H9 (cell line): ENCODE measurements around the gene DEFB110. TPM values are rescaled to one million over a fixed set of nuclear protein-coding genes. Genes with fewer than 3 reads are reported as not detected.

Source experiments
- DNase-seq: peaks from one replicate; pipeline ENCODE4 v3.0.0-alpha.2; 2017
- H2AFZ ChIP-seq: one replicate; pipeline ENCODE4 v1.6.1; 2013; ENCODE audit warnings: mild to moderate bottlenecking, low read length, control low read depth, moderate library complexity
- H2AK5ac ChIP-seq: 2 replicates; pipeline ENCODE4 v1.6.1; 2013; ENCODE audit warnings: low read length, control low read depth, mixed read lengths; ENCODE audit not compliant: insufficient read length
- H2BK120ac ChIP-seq: one replicate; pipeline ENCODE4 v1.6.1; 2013; ENCODE audit warnings: low read depth, mild to moderate bottlenecking, low read length, control low read depth, inconsistent platforms; ENCODE audit not compliant: poor library complexity, severe bottlenecking
- H2BK12ac ChIP-seq: 2 replicates; pipeline ENCODE4 v1.6.1; 2013; ENCODE audit warnings: low read length, control low read depth, mixed read lengths, low read depth; ENCODE audit not compliant: insufficient read length
- H2BK15ac ChIP-seq: 2 replicates; pipeline ENCODE4 v1.6.1; 2013; ENCODE audit warnings: low read depth, low read length, control low read depth
- H2BK20ac ChIP-seq: one replicate; pipeline ENCODE4 v1.6.1; 2013; ENCODE audit warnings: low read depth, mild to moderate bottlenecking, low read length, control low read depth, inconsistent platforms; ENCODE audit not compliant: poor library complexity, severe bottlenecking
- H2BK5ac ChIP-seq: 2 replicates; pipeline ENCODE4 v1.6.1; 2013; ENCODE audit warnings: low read length, control low read depth, mixed read lengths; ENCODE audit not compliant: insufficient read length
- H3K14ac ChIP-seq: 2 replicates; pipeline ENCODE4 v1.6.1; 2013; ENCODE audit warnings: low read length, control low read depth; ENCODE audit not compliant: insufficient read depth
- H3K18ac ChIP-seq: 2 replicates; pipeline ENCODE4 v1.6.1; 2013; ENCODE audit warnings: low read depth, mild to moderate bottlenecking, mixed read lengths, low read length, control low read depth; ENCODE audit not compliant: insufficient read length
- H3K23ac ChIP-seq: 2 replicates; pipeline ENCODE4 v1.6.1; 2013; ENCODE audit warnings: low read length, control low read depth, mixed read lengths, low read depth; ENCODE audit not compliant: insufficient read length
- H3K23me2 ChIP-seq: 2 replicates; pipeline ENCODE4 v1.6.1; 2013; ENCODE audit warnings: low read depth, mild to moderate bottlenecking, mixed read lengths, low read length, control low read depth; ENCODE audit not compliant: insufficient read length, poor library complexity, severe bottlenecking
- H3K27ac ChIP-seq: 2 replicates; pipeline ENCODE4 v1.5.1; 2013; ENCODE audit warnings: low read length, control low read depth, mixed read lengths, low read depth; ENCODE audit not compliant: insufficient read length
- H3K27me3 ChIP-seq: 2 replicates; pipeline ENCODE4 v1.6.1; 2013; ENCODE audit warnings: low read length, control low read depth, inconsistent platforms; ENCODE audit not compliant: insufficient read depth
- H3K4ac ChIP-seq: 2 replicates; pipeline ENCODE4 v1.6.1; 2013; ENCODE audit warnings: low read depth, mild to moderate bottlenecking, control low read depth, inconsistent platforms, low read length, moderate library complexity
- H3K4me1 ChIP-seq: 2 replicates; pipeline ENCODE4 v1.6.1; 2013; ENCODE audit warnings: low read length, control low read depth, inconsistent platforms; ENCODE audit not compliant: insufficient read depth
- H3K4me2 ChIP-seq: 2 replicates; pipeline ENCODE4 v1.6.1; 2013; ENCODE audit warnings: low read length, control low read depth, mixed read lengths; ENCODE audit not compliant: insufficient read length, insufficient read depth
- H3K56ac ChIP-seq: 2 replicates; pipeline ENCODE4 v1.6.1; 2013; ENCODE audit warnings: low read depth, mild to moderate bottlenecking, mixed read lengths, low read length, control low read depth; ENCODE audit not compliant: insufficient read length
- H3K79me1 ChIP-seq: 2 replicates; pipeline ENCODE4 v1.6.1; 2013; ENCODE audit warnings: low read depth, mild to moderate bottlenecking, moderate library complexity, low read length, control low read depth, inconsistent platforms; ENCODE audit not compliant: insufficient read depth, poor library complexity, severe bottlenecking
- H3K79me2 ChIP-seq: 2 replicates; pipeline ENCODE4 v1.6.1; 2013; ENCODE audit warnings: low read length, control low read depth, inconsistent platforms; ENCODE audit not compliant: insufficient read depth
- H3K9ac ChIP-seq: 2 replicates; pipeline ENCODE4 v1.6.1; 2013; ENCODE audit warnings: low read length, control low read depth, mixed read lengths; ENCODE audit not compliant: insufficient read length; ENCODE audit errors: extremely low read depth
- H3K9me3 ChIP-seq: one replicate; pipeline ENCODE4 v1.6.1; 2013; ENCODE audit warnings: low read depth, low read length, inconsistent platforms; ENCODE audit not compliant: control insufficient read depth
- H3T11ph ChIP-seq: one replicate; pipeline ENCODE4 v1.6.1; 2013; ENCODE audit warnings: mild to moderate bottlenecking, low read length, control low read depth, inconsistent platforms
- H4K20me1 ChIP-seq: one replicate; pipeline ENCODE4 v1.6.1; 2013; ENCODE audit not compliant: control insufficient read depth, insufficient read length, insufficient read depth
- H4K5ac ChIP-seq: 2 replicates; pipeline ENCODE4 v1.6.1; 2013; ENCODE audit warnings: low read depth, mild to moderate bottlenecking, mixed read lengths, low read length, control low read depth; ENCODE audit not compliant: insufficient read length
- H4K8ac ChIP-seq: replicated peaks from 2 replicates; pipeline ENCODE4 v1.6.1; 2013; ENCODE audit warnings: low read length, control low read depth, mixed read lengths, low read depth; ENCODE audit not compliant: insufficient read length
- H4K91ac ChIP-seq: 2 replicates; pipeline ENCODE4 v1.6.1; 2013; ENCODE audit warnings: low read depth, mild to moderate bottlenecking, moderate library complexity, mixed read lengths, low read length, control low read depth; ENCODE audit not compliant: insufficient read length
- H3K27ac Mint-ChIP-seq, 3 experiments: 2 replicates in 2 of 3; 3 replicates in 1 of 3; pipeline ENCODE4 v1.8.0; 2020 to 2021; ENCODE audit warnings: mixed read lengths in 3 of 3, mild to moderate bottlenecking in 1 of 3, moderate library complexity in 1 of 3
- H3K27me3 Mint-ChIP-seq: 2 replicates; pipeline ENCODE4 v1.8.0; 2021; ENCODE audit warnings: low read depth, mild to moderate bottlenecking, moderate library complexity, mixed read lengths
- H3K36me3 Mint-ChIP-seq, 3 experiments: 2 replicates in 2 of 3; 3 replicates in 1 of 3; pipeline ENCODE4 v1.8.0; 2020 to 2021; ENCODE audit warnings: low read depth in 3 of 3, mixed read lengths in 3 of 3; ENCODE audit not compliant: insufficient read depth in 1 of 3
- H3K4me1 Mint-ChIP-seq, 2 experiments: 2 replicates each; pipeline ENCODE4 v1.8.0; 2020; ENCODE audit warnings: mixed read lengths in 2 of 2
- H3K4me3 Mint-ChIP-seq, 2 experiments: 2 replicates in 1 of 2; 3 replicates in 1 of 2; pipeline ENCODE4 v1.8.0; 2020 to 2021; ENCODE audit warnings: mild to moderate bottlenecking in 2 of 2, mixed read lengths in 2 of 2, moderate library complexity in 1 of 2
- H3K9me3 Mint-ChIP-seq, 2 experiments: 2 replicates in 1 of 2; 3 replicates in 1 of 2; pipeline ENCODE4 v1.8.0; 2020; ENCODE audit warnings: mild to moderate bottlenecking in 2 of 2, mixed read lengths in 2 of 2, moderate library complexity in 1 of 2
- WGBS: extraction: QIAGEN DNeasy Blood & Tissue Kit; methylation state at CpG from one replicate; pipeline ENCODE4 v1.1.7; 2013; ENCODE audit warnings: missing lambda C conversion rate, low lambda C conversion rate, mixed read lengths; ENCODE audit not compliant: insufficient read length; ENCODE audit errors: extremely low coverage; 5-methylcytosine and 5-hydroxymethylcytosine counted together
- total RNA-seq: library from RNA; stranded (reverse); gene quantifications from 2 replicates; pipeline ENCODE4 v1.2.1, GENCODE V29; 2021
- TF ChIP-seq, protein P1 (sequence below): fragments of 200-600 bp; sonication (generic); conservative IDR thresholded peaks from 3 replicates; pipeline ENCODE4 v1.8.0; 2021; ENCODE audit warnings: antibody characterized with exemption, mild to moderate bottlenecking

DEFB110 gene
- total RNA-seq, 1 experiment from 2014 or later, result not detected

- no peak for DNase-seq
- Histone ChIP-seq H3K9me3 (no peaks in the 10 kb centered on the region), H3K27ac (no peak overlapping the region), H3K4ac (no peak overlapping the region), H3K79me2 (no peaks in the 10 kb centered on the region), H4K91ac (no peak overlapping the region), H3T11ph (no peak overlapping the region), H3K18ac (no peak overlapping the region), H2BK12ac (no peak overlapping the region), H3K79me1 (no peaks in the 10 kb centered on the region), H3K23ac (no peak overlapping the region), H2BK5ac (no peak overlapping the region), H4K5ac (no peak overlapping the region), H3K4me1 (no peaks in the 10 kb centered on the region), H2AK5ac (no peak overlapping the region), H2BK15ac (no peak overlapping the region), H2BK20ac (no peak overlapping the region), H3K27me3 (no peaks in the 10 kb centered on the region), H3K23me2 (no peaks in the 10 kb centered on the region), H2BK120ac (no peak overlapping the region), H2AFZ (no peak overlapping the region), H3K56ac (no peak overlapping the region), H3K4me2 (no peak overlapping the region), H3K9ac (no peak overlapping the region), H4K8ac (no peak overlapping the region), H3K14ac (no peak overlapping the region), H4K20me1 (no peaks in the 10 kb centered on the region)
- Mint-ChIP-seq H3K4me1 (no peaks in the 10 kb centered on the region), H3K36me3 (no peaks in the 10 kb centered on the region), H3K9me3 (no peaks in the 10 kb centered on the region), H3K27ac (no peak overlapping the region), H3K4me3 (no peak overlapping the region), H3K27me3 (no peaks in the 10 kb centered on the region)
- no CpG with 5 or more reads among the region's 1 CpG for WGBS
- TF ChIP-seq, protein P1, sequence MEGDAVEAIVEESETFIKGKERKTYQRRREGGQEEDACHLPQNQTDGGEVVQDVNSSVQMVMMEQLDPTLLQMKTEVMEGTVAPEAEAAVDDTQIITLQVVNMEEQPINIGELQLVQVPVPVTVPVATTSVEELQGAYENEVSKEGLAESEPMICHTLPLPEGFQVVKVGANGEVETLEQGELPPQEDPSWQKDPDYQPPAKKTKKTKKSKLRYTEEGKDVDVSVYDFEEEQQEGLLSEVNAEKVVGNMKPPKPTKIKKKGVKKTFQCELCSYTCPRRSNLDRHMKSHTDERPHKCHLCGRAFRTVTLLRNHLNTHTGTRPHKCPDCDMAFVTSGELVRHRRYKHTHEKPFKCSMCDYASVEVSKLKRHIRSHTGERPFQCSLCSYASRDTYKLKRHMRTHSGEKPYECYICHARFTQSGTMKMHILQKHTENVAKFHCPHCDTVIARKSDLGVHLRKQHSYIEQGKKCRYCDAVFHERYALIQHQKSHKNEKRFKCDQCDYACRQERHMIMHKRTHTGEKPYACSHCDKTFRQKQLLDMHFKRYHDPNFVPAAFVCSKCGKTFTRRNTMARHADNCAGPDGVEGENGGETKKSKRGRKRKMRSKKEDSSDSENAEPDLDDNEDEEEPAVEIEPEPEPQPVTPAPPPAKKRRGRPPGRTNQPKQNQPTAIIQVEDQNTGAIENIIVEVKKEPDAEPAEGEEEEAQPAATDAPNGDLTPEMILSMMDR, result no peak
Observed at GRCh38 chr6:50056242-50056641, 34.4 kb upstream of the DEFB110 start.
